Bone marrow (tissue), 2 donors: ENCODE measurements around the gene FCRL6.

Source experiments
- DNase-seq, 2 donors: peaks; one replicate each; lab custom pipeline; 2025; lab: John Stamatoyannopoulos, UW

Gene FCRL6

GRCh38 chr1:159802111-159802510, at the start of gene FCRL6:
Gene FCRL6, plus strand, starts transcription at chr1:159802360. Its CDS starts 65 bp downstream, at chr1:159802425.
- DNase-seq, result no peak

GRCh38 chr1:159753386-159753785, 48.8 kb upstream of the FCRL6 start:
- DNase-seq, result no peak

- no peak for DNase-seq
Measured at GRCh38 chr1:159755451-159756007, 46.6 kb upstream of the FCRL6 start.

- DNase-seq, result no peak
Measured at GRCh38 chr1:159756397-159756796, 45.8 kb upstream of the FCRL6 start.

- DNase-seq, result no peak
Measured at GRCh38 chr1:159763686-159764085, 38.5 kb upstream of the FCRL6 start.

GRCh38 chr1:159765806-159766205, 36.4 kb upstream of the FCRL6 start:
- no peak for DNase-seq

- no peak for DNase-seq
Measured at GRCh38 chr1:159771127-159771895, 30.8 kb upstream of the FCRL6 start.

GRCh38 chr1:159774465-159774864, 27.7 kb upstream of the FCRL6 start:
- DNase-seq, result no peak

- no peak for DNase-seq
Measured at GRCh38 chr1:159775716-159776115, 26.4 kb upstream of the FCRL6 start.

- DNase-seq, result no peak
Measured at GRCh38 chr1:159778266-159778665, 23.9 kb upstream of the FCRL6 start.

GRCh38 chr1:159779403-159779851, 22.7 kb upstream of the FCRL6 start:
- DNase-seq, result no peak

- peak; percentile 86 to 99 for DNase-seq
Measured at GRCh38 chr1:159780583-159781582, 21.3 kb upstream of the FCRL6 start, which contains the start of gene DUSP23. Gene DUSP23, plus strand, starts transcription at chr1:159780962. Its CDS starts 139 bp downstream, at chr1:159781101.

GRCh38 chr1:159781992-159782391, 20.2 kb upstream of the FCRL6 start:
- no peak for DNase-seq

- DNase-seq, result no peak
Measured at GRCh38 chr1:159783724-159784123, 18.4 kb upstream of the FCRL6 start.

GRCh38 chr1:159786465-159786864, 15.7 kb upstream of the FCRL6 start:
- no peak for DNase-seq

GRCh38 chr1:159786966-159787365, 15.2 kb upstream of the FCRL6 start:
- no peak for DNase-seq

- DNase-seq, result no peak
Measured at GRCh38 chr1:159790237-159790917, 11.8 kb upstream of the FCRL6 start.

- no peak for DNase-seq
Measured at GRCh38 chr1:159791031-159791430, 11.1 kb upstream of the FCRL6 start.

GRCh38 chr1:159791461-159791860, 10.7 kb upstream of the FCRL6 start:
- DNase-seq, result no peak

GRCh38 chr1:159795534-159795933, 6.6 kb upstream of the FCRL6 start:
- no peak for DNase-seq

- peak; percentile 5 to 50 for DNase-seq
Measured at GRCh38 chr1:159798893-159799292, 3.3 kb upstream of the FCRL6 start.
